ENCODE results near the gene BEAN1.
"Not testable (repeated sequence)": the region's sequence is repeated elsewhere in the genome, so short reads cannot be mapped to it uniquely, and the experiment has no call there.

DNA sequence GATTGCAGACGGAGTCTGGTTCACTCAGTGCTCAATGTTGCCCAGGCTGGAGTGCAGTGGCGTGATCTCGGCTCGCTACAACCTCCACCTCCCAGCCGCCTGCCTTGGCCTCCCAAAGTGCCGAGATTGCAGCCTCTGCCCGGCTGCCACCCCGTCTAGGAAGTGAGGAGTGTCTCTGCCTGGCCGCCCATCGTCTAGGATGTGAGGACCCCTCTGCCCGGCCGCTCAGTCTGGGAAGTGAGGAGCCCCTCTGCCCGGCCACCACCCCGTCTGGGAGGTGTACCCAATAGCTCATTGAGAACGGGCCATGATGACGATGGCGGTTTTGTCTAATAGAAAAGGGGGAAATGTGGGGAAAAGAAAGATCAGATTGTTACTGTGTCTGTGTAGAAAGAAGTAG is 87.3 kb downstream of the BEAN1 start:
- not testable (repeated sequence) for TF ChIP-seq EZH2 (IDR thresholded peaks at IDR 0.05); POLR2AphosphoS5 (IDR thresholded peaks at IDR 0.05; ENCODE audit: low read depth, low read length); EZH2phosphoT487 (IDR thresholded peaks at IDR 0.05; ENCODE audit: borderline replicate concordance); FOSL1 (IDR thresholded peaks at IDR 0.05; ENCODE audit: low read depth); POLR2A (IDR thresholded peaks at IDR 0.05; ENCODE audit: borderline replicate concordance, extremely low read depth, insufficient read depth, insufficient read length)
- TF ChIP-seq, protein P1, sequence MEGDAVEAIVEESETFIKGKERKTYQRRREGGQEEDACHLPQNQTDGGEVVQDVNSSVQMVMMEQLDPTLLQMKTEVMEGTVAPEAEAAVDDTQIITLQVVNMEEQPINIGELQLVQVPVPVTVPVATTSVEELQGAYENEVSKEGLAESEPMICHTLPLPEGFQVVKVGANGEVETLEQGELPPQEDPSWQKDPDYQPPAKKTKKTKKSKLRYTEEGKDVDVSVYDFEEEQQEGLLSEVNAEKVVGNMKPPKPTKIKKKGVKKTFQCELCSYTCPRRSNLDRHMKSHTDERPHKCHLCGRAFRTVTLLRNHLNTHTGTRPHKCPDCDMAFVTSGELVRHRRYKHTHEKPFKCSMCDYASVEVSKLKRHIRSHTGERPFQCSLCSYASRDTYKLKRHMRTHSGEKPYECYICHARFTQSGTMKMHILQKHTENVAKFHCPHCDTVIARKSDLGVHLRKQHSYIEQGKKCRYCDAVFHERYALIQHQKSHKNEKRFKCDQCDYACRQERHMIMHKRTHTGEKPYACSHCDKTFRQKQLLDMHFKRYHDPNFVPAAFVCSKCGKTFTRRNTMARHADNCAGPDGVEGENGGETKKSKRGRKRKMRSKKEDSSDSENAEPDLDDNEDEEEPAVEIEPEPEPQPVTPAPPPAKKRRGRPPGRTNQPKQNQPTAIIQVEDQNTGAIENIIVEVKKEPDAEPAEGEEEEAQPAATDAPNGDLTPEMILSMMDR (IDR thresholded peaks at IDR 0.05 in 2 of 3, conservative IDR thresholded peaks at IDR 0.05 in 1 of 3; ENCODE audit: borderline replicate concordance in 1 of 3, insufficient read depth in 1 of 3, low read depth in 2 of 3, low read length in 2 of 3), result not testable (repeated sequence)
- TF ChIP-seq, protein P2, sequence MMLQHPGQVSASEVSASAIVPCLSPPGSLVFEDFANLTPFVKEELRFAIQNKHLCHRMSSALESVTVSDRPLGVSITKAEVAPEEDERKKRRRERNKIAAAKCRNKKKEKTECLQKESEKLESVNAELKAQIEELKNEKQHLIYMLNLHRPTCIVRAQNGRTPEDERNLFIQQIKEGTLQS (IDR thresholded peaks at IDR 0.05), result not testable (repeated sequence)

All from HCT116 (cell line).